Stomach (tissue), 9 donors: ENCODE data around the gene IL1RL1. TPM values are rescaled to one million over a fixed set of nuclear protein-coding genes. Genes with fewer than 3 reads are reported as not detected.

Source experiments
- DNase-seq, 2 donors: peaks; one replicate each; pipeline versions ENCODE4 v3.0.0 to v3.0.0-alpha.2; 2013 to 2019
- H3K27ac ChIP-seq, 5 donors: fragments of 200-600 bp in 4 of 5; sonication (generic) in 4 of 5; one replicate each; pipeline ENCODE4 v1.5.1; 2013 to 2019; ENCODE audit warnings: mild to moderate bottlenecking in 1 of 5, moderate library complexity in 1 of 5
- H3K27me3 ChIP-seq, 3 donors: fragments of 200-600 bp; sonication (generic); one replicate each; pipeline ENCODE4 v1.5.1; 2017 to 2019; ENCODE audit warnings: mixed run types in 1 of 3
- H3K36me3 ChIP-seq, 4 donors: fragments of 200-600 bp; sonication (generic); 1 replicate in 3 of 4; 2 replicates in 1 of 4; pipeline ENCODE4 v1.5.1; 2016 to 2019
- H3K4me1 ChIP-seq, 4 donors: fragments of 200-600 bp; sonication (generic); one replicate each; pipeline ENCODE4 v1.5.1; 2016 to 2019
- H3K4me3 ChIP-seq, 4 donors: fragments of 200-600 bp; sonication (generic) in 3 of 4; one replicate each; pipeline ENCODE4 v1.5.1; 2016 to 2019; ENCODE audit warnings: mild to moderate bottlenecking in 1 of 4
- H3K9me3 ChIP-seq, 4 donors: fragments of 200-600 bp; sonication (generic); one replicate each; pipeline ENCODE4 v1.5.1; 2016 to 2019
- CTCF ChIP-seq, 7 experiments: fragments of 450-650 bp in 4 of 7; fragments of 200-600 bp in 3 of 7; sonication (generic) in 3 of 7; IDR thresholded peaks; one replicate each; pipeline ENCODE4 v1.5.1; 2016 to 2019; ENCODE audit warnings: antibody characterized with exemption in 7 of 7, control low read depth in 2 of 7, mild to moderate bottlenecking in 1 of 7
- EP300 ChIP-seq: sonication (generic); formaldehyde crosslinking; IDR thresholded peaks from one replicate; pipeline ENCODE4 v1.6.1; 2017; ENCODE audit warnings: antibody characterized with exemption
- POLR2A ChIP-seq, 4 donors: fragments of 450-650 bp; IDR thresholded peaks; one replicate each; pipeline ENCODE4 v1.6.1; 2016; ENCODE audit warnings: antibody characterized with exemption in 4 of 4, control low read depth in 2 of 4, mild to moderate bottlenecking in 1 of 4, moderate library complexity in 1 of 4
- POLR2AphosphoS5 ChIP-seq, 3 donors: sonication (generic); formaldehyde crosslinking; IDR thresholded peaks; one replicate each; pipeline ENCODE4 v1.6.1; 2016; ENCODE audit warnings: antibody characterized with exemption in 3 of 3
- WGBS, 5 donors: extraction: QIAGEN DNeasy Blood & Tissue Kit in 3 of 5; methylation state at CpG; one replicate each; pipeline versions ENCODE4 v1.1.5 to v1.1.7; 2013 to 2018; 5-methylcytosine and 5-hydroxymethylcytosine counted together
- intact Hi-C: fragments of 100-400 bp; cut with DNase I; formaldehyde crosslinking; loops from one replicate; pipeline ENCODE4 v1.15.1; 2023; ENCODE audit warnings: low total_unique reads
- polyA plus RNA-seq, 3 donors: library from polyadenylated mRNA; stranded (reverse); fragments of 200-250 nt; gene quantifications; one replicate each; pipeline ENCODE4 v1.2.3, GENCODE V29; 2013
- total RNA-seq, 5 donors: library from RNA; depleted of rRNA; stranded (reverse); fragments of >200 nt; gene quantifications; one replicate each; pipeline versions ENCODE4 v1.1.0 to v1.2.3, GENCODE V29; 2014 to 2016
- donor health status: healthy with polysubstance abuse.
- donor health status: Bipolar disorder and iron deficiency.
- donor health status: healthy.

IL1RL1 gene
- total and polyA plus RNA-seq, 8 donors, result 0.29 to 61.7 (median 25.4) TPM

- TF ChIP-seq POLR2A (IDR thresholded peaks at IDR 0.05), result no peak
- no peak for TF ChIP-seq POLR2AphosphoS5 (IDR thresholded peaks at IDR 0.05)
- TF ChIP-seq EP300, result no peak
- TF ChIP-seq CTCF (IDR thresholded peaks at IDR 0.05), result no peak
- H3K4me1 ChIP-seq, result no peaks in the 10 kb centered on the region
- no peak for DNase-seq
Observed at GRCh38 chr2:102286041-102286440, 25.3 kb upstream of the IL1RL1 start.

DNA sequence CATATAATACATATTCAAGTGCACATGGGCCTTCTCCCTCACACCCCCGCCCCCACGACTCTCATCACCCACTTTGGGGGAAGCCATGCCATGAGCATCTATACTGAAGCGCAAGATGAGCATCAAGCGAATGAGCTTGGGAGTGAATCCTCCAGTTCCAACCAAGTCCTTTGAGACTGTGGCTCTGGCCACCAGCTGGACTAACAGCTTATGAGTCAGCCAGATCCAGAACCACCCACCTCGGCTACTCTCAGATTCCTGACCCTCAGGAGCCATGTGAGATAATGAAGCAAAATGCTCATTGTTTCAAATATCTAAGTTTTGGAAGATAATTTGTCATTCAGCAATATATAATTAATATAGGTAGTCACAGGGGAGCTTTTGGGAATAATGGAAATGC lies 22.2 kb upstream of the IL1RL1 start:
- peaks cover 0 to 14% (median 0%) of the 10 kb centered on the region in 4 donors for H3K4me1 ChIP-seq
- H3K36me3 ChIP-seq, result no peaks in the 10 kb centered on the region
- intact Hi-C loops, result no loop called here
- TF ChIP-seq POLR2AphosphoS5 (IDR thresholded peaks at IDR 0.05) (no peak), EP300 (no peak), POLR2A (IDR thresholded peaks at IDR 0.05) (no peak), CTCF (IDR thresholded peaks at IDR 0.05) (no peak)
- no peaks in the 10 kb centered on the region for H3K9me3 ChIP-seq
- no peak overlapping the region for H3K4me3 ChIP-seq
- no peak overlapping the region for H3K27ac ChIP-seq
- peaks cover 0 to 4% (median 0%) of the 10 kb centered on the region in 3 donors for H3K27me3 ChIP-seq
- no peak for DNase-seq
- WGBS, 5 donors, result 86 to 94% (median 89%) methylated on average over 5 of the region's 5 CpGs

More at GRCh38 chr2:102286041-102286440, 25.3 kb upstream of the IL1RL1 start:
- no peaks in the 10 kb centered on the region for H3K9me3 ChIP-seq
- H3K36me3 ChIP-seq, result no peaks in the 10 kb centered on the region
- no peaks in the 10 kb centered on the region for H3K27me3 ChIP-seq
- intact Hi-C loops, result no loop called here
- 39 to 52% (median 49%) methylated on average over 3 of the region's 3 CpGs for WGBS, 5 donors
- H3K27ac ChIP-seq, result no peak overlapping the region
- no peak overlapping the region for H3K4me3 ChIP-seq

DNA sequence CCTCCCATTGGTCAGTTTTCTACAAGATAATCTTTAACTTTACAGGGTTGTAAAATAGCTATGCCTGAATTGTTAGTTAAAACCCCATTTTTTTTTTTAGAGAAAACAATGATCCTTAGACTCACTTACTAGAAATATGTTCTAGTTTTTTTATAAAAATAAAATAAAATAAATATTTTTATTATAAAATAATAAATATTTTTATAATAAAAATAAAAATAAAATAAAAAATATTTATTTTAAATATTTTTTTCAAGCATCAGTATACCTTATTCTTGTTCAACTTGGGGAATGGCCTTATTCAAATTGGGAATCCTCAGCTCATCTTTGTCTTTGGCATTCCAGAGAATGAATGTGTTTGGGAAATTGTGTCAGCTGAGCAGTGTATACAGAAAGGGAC lies 20.8 kb upstream of the IL1RL1 start:
- peaks cover 0 to 4% (median 0%) of the 10 kb centered on the region in 3 donors for H3K27me3 ChIP-seq
- H3K36me3 ChIP-seq, result no peaks in the 10 kb centered on the region
- H3K4me3 ChIP-seq, result no peak overlapping the region
- H3K27ac ChIP-seq, result no peak overlapping the region
- intact Hi-C loops, result no loop called here
- TF ChIP-seq POLR2AphosphoS5 (IDR thresholded peaks at IDR 0.05) (no peak), CTCF (IDR thresholded peaks at IDR 0.05) (no peak)
- H3K9me3 ChIP-seq, result no peaks in the 10 kb centered on the region
- no peak for DNase-seq
- peaks cover 0 to 14% (median 0%) of the 10 kb centered on the region in 4 donors for H3K4me1 ChIP-seq

DNA sequence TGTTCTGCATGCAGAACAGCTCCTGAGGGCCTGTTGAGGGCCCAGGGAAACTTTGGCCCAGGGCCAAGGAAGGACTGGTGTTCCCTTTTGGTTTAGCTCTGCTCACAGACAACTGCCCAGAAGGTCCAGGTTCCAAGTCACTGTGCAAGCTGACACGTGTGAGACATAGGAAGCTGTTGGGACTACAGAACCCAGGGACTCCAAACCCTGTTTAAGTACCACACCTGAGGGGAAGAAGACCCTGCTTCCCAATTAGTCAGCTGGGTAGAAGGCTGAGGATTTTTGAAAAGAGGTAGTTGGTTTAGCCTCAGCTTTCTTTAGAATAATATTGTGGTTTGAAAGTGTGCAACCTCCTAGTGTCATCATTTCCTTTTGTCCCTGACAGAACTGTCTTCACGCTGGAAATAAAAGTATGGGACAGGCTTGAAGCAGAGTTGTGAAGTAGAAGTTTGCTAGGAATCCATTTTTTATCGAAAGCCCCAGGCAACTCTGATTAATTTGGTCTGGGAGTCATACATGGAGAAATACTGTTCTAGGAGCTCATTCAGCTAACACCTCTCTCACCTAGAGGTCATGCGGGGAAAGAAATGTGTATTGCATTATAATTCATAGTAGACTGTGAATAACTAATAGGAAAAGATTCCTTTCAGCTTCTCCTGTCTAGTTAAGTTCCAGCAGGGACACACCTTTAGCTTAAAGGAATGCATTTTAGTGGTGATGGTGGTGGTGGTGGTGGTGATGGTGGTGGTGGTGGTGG lies 19.9 kb upstream of the IL1RL1 start:
- Histone ChIP-seq H3K27me3 (peaks cover 0 to 4% (median 0%) of the 10 kb centered on the region in 3 donors), H3K4me3 (no peak overlapping the region), H3K36me3 (no peaks in the 10 kb centered on the region), H3K9me3 (no peaks in the 10 kb centered on the region), H3K4me1 (peaks cover 0 to 14% (median 0%) of the 10 kb centered on the region in 4 donors), H3K27ac (no peak overlapping the region)
- 59 to 84% (median 75%) methylated on average over 4 of the region's 4 CpGs for WGBS, 5 donors
- peak; percentile 28 to 42 for DNase-seq
- intact Hi-C loops, result no loop called here
- TF ChIP-seq EP300 (no peak), POLR2AphosphoS5 (IDR thresholded peaks at IDR 0.05) (no peak), CTCF (IDR thresholded peaks at IDR 0.05) (no peak), POLR2A (IDR thresholded peaks at IDR 0.05) (no peak)
